ENCODE data around the gene DUOX2. TPM values are rescaled to one million over a fixed set of nuclear protein-coding genes. Genes with fewer than 3 reads are reported as not detected.

DUOX2 gene
- total RNA-seq, 4 donors from 2014 or later, result not detected

DNA sequence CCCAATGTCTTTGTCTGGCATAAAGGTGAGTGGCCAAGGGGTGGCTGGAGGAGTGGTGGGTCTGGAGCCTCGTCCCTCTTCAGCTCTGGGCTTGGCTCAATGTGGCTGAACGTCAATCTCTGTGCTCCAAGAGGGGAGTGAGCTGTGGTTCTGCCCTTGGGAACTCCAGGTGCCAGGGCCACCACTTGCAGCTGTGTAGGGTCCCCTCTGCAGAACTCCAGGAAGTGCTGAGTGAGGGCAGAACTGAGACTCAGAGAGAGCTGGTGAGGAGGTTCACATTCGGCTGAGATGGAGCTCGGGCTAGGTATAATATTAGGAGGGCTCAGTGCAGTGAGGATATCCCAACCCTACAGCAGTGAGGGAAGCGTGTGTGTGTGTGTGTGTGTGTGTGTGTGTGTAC lies 27.4 kb upstream of the DUOX2 start:
- H3K27me3 ChIP-seq, result peaks cover 4 to 34% (median 5%) of the 10 kb centered on the region in 3 donors

DNA sequence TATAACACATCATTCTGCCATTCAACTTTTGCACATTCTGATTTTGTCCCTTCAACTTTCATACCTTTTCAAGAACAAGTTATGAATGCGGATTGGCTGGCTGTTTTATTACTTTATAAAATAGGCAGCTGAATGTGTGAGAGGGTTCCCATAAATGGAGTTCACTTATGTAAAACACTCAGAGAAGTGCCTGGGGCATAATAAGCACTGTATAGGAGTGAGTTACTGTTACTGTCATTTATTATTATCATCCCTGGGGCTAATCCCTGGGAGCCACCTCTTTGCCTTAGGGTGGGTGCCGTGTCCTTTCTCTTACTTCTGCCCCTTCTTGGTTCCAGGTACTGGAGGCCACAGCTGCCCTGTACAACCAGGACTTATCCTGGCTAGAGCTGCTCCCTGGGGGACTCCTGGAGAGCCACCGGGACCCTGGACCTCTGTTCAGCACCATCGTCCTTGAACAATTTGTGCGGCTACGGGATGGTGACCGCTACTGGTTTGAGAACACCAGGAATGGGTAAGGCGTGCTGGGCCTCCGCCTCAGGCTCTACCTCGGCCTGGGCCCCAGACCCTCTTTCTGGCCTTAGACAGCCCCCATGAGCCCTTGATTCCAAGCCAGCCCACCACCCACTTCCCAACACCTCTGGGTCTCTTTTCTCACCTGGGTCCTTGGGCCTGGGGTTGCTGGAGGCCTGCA lies 26.7 kb upstream of the DUOX2 start:
- H3K9me3 ChIP-seq, result no peaks in the 10 kb centered on the region
- intact Hi-C loops (cut with DNase I; ENCODE audit: low total_unique reads) (no loop called here), in situ Hi-C loops (cut with MboI; ENCODE audit: low sequenced_read_pairs in 4 of 4) (no loop called here)
- H3K36me3 ChIP-seq, result no peaks in the 10 kb centered on the region
- no peak overlapping the region for H3K4me3 ChIP-seq
- peaks cover 8 to 39% (median 11%) of the 10 kb centered on the region in 3 donors for H3K27me3 ChIP-seq
- TF ChIP-seq, protein P1, sequence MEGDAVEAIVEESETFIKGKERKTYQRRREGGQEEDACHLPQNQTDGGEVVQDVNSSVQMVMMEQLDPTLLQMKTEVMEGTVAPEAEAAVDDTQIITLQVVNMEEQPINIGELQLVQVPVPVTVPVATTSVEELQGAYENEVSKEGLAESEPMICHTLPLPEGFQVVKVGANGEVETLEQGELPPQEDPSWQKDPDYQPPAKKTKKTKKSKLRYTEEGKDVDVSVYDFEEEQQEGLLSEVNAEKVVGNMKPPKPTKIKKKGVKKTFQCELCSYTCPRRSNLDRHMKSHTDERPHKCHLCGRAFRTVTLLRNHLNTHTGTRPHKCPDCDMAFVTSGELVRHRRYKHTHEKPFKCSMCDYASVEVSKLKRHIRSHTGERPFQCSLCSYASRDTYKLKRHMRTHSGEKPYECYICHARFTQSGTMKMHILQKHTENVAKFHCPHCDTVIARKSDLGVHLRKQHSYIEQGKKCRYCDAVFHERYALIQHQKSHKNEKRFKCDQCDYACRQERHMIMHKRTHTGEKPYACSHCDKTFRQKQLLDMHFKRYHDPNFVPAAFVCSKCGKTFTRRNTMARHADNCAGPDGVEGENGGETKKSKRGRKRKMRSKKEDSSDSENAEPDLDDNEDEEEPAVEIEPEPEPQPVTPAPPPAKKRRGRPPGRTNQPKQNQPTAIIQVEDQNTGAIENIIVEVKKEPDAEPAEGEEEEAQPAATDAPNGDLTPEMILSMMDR (IDR thresholded peaks at IDR 0.05 in 4 of 5, conservative IDR thresholded peaks at IDR 0.05 in 1 of 5), result no peak
- no peak for TF ChIP-seq POLR2A (IDR thresholded peaks at IDR 0.05)
- no peaks in the 10 kb centered on the region for H3K4me1 ChIP-seq
- no peak overlapping the region for H3K27ac ChIP-seq
- ATAC-seq (no peak), DNase-seq (no peak)

More for the DNA sequence above, 27.4 kb upstream of the DUOX2 start:
- H3K36me3 ChIP-seq, result no peaks in the 10 kb centered on the region
- no peaks in the 10 kb centered on the region for H3K9me3 ChIP-seq
- no peak for ATAC-seq
- no peak for DNase-seq
- no peak overlapping the region for H3K4me3 ChIP-seq
- no peaks in the 10 kb centered on the region for H3K4me1 ChIP-seq
- no peak for TF ChIP-seq POLR2A (IDR thresholded peaks at IDR 0.05)
- TF ChIP-seq, protein P1 (IDR thresholded peaks at IDR 0.05 in 4 of 5, conservative IDR thresholded peaks at IDR 0.05 in 1 of 5), result no peak
- in situ Hi-C loops (cut with MboI; ENCODE audit: low sequenced_read_pairs in 4 of 4) (no loop called here), intact Hi-C loops (cut with DNase I; ENCODE audit: low total_unique reads) (no loop called here)
- H3K27ac ChIP-seq, result no peak overlapping the region

DNA sequence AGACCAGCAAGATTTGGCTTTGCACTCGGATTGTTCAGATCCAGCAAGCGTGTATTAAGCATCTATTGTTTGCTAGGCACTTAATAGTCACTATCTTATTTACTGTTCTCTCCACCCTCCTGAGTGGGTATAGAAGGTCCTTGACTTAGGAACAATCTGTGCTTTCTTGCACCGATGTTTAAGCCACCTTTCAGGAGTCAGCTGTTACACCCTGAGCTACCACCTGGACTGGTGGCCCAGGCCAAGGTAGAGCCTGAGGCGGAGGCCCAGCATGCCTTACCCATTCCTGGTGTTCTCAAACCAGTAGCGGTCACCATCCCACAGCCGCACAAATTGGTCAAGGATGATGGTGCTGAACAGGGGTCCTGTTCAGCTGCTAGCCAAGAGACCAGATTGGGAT lies 25.8 kb upstream of the DUOX2 start:
- no peaks in the 10 kb centered on the region for H3K36me3 ChIP-seq
- no peaks in the 10 kb centered on the region for H3K9me3 ChIP-seq
- no peak for DNase-seq
- H3K27me3 ChIP-seq, result peaks cover 14 to 42% (median 18%) of the 10 kb centered on the region in 3 donors
- TF ChIP-seq, protein P1 (IDR thresholded peaks at IDR 0.05 in 4 of 5, conservative IDR thresholded peaks at IDR 0.05 in 1 of 5), result no peak
- no peak for TF ChIP-seq POLR2A (IDR thresholded peaks at IDR 0.05)
- in situ Hi-C loops (cut with MboI; ENCODE audit: low sequenced_read_pairs in 4 of 4), result no loop called here
- ATAC-seq, result no peak
- H3K4me1 ChIP-seq, result no peaks in the 10 kb centered on the region
- H3K27ac ChIP-seq, result no peak overlapping the region
- H3K4me3 ChIP-seq, result no peak overlapping the region
- intact Hi-C loops (cut with DNase I; ENCODE audit: low total_unique reads), result no loop called here

DNA sequence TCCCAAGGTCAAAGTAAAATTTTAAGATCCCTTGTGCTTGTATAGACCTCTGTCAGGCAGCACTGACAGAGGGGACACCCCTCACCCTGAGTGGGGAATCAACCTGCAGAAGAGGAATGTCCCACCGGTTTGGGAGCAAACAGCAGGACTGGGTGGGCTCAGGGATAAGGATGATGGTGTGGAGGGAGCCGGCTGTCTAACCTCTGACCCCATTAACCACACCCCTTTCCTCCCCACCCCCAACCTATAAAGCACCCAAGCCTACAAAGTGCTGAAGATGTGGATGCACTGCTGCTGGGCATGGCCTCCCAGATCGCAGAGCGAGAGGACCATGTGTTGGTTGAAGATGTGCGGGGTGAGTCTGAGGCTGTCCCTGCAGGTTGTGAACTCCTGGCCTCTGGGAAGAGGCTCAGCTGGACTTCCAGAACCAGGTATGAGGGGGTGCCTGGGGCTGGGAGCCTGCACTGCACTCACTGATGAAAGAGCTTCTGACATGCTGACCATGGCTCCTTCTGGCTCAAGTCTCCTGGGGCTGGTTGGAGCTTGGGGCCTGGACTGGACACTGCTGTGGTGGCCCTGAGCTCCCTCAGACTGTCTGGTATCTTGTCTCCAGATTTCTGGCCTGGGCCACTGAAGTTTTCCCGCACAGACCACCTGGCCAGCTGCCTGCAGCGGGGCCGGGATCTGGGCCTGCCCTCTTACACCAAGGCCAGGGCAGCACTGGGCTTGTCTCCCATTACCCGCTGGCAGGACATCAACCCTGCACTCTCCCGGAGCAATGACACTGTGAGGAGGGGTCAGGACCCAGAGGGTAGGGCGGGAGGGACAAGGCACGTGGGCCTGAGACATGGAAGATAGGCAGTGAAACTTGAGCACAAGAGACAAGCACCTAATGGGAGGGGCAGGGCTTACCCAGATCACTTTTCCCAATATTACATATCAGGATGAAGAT lies 25.1 kb upstream of the DUOX2 start:
- no peak overlapping the region for H3K27ac ChIP-seq
- no peak for ATAC-seq
- no peak for DNase-seq
- peaks cover 21 to 42% (median 24%) of the 10 kb centered on the region in 3 donors for H3K27me3 ChIP-seq
- no peak overlapping the region for H3K4me3 ChIP-seq
- intact Hi-C loops (cut with DNase I; ENCODE audit: low total_unique reads) (no loop called here), in situ Hi-C loops (cut with MboI; ENCODE audit: low sequenced_read_pairs in 4 of 4) (no loop called here)
- H3K36me3 ChIP-seq, result no peaks in the 10 kb centered on the region
- H3K4me1 ChIP-seq, result no peaks in the 10 kb centered on the region
- no peak for TF ChIP-seq POLR2A (IDR thresholded peaks at IDR 0.05)
- TF ChIP-seq, protein P1 (IDR thresholded peaks at IDR 0.05 in 4 of 5, conservative IDR thresholded peaks at IDR 0.05 in 1 of 5), result no peak
- H3K9me3 ChIP-seq, result no peaks in the 10 kb centered on the region

Data from gastrocnemius medialis (tissue), 4 donors.